RWPE2 (cell line): ENCODE measurements around the gene NHSL2.

ENCODE experiments used
- ATAC-seq: fragments of 200-7000 bp; cut with Tn5 transposase; 3 replicates; pipeline ENCODE4 v1.9.1; 2021; ENCODE audit warnings: low read depth
- DNase-seq: peaks from one replicate; pipeline ENCODE4 v3.0.0-alpha.2; 2020; ENCODE audit warnings: low spot score
- H3K27ac ChIP-seq: fragments of 450-650 bp; 2 replicates; pipeline ENCODE4 v1.5.1; 2017; ENCODE audit warnings: mild to moderate bottlenecking; ENCODE audit not compliant: poor library complexity, severe bottlenecking
- H3K27me3 ChIP-seq: fragments of 250-450 bp; sonication (Bioruptor Pico); 2 replicates; pipeline ENCODE4 v1.5.1; 2021; ENCODE audit warnings: mild to moderate bottlenecking, moderate library complexity; ENCODE audit not compliant: insufficient read depth, poor library complexity, severe bottlenecking
- H3K36me3 ChIP-seq: fragments of 250-450 bp; sonication (Bioruptor Pico); 2 replicates; pipeline ENCODE4 v1.5.1; 2020; ENCODE audit warnings: low read depth, mild to moderate bottlenecking, moderate library complexity
- H3K4me1 ChIP-seq: fragments of 250-450 bp; sonication (Bioruptor Pico); 2 replicates; pipeline ENCODE4 v1.5.1; 2021; ENCODE audit warnings: mild to moderate bottlenecking, moderate library complexity; ENCODE audit not compliant: insufficient read depth, poor library complexity, severe bottlenecking
- H3K4me3 ChIP-seq: fragments of 250-450 bp; sonication (Bioruptor Pico); 2 replicates; pipeline ENCODE4 v1.5.1; 2021; ENCODE audit warnings: mild to moderate bottlenecking, moderate library complexity; ENCODE audit not compliant: severe bottlenecking
- H3K9me3 ChIP-seq: fragments of 250-450 bp; sonication (Bioruptor Pico); 2 replicates; pipeline ENCODE4 v1.5.1; 2021; ENCODE audit warnings: mild to moderate bottlenecking, moderate library complexity; ENCODE audit not compliant: severe bottlenecking
- CTCF ChIP-seq: fragments of 450-650 bp; IDR thresholded peaks from one replicate; pipeline ENCODE4 v1.5.1; 2017; ENCODE audit warnings: mild to moderate bottlenecking, moderate library complexity; ENCODE audit not compliant: poor library complexity, severe bottlenecking

The NHSL2 gene

GRCh38 chrX:72130156-72130761 is 219.6 kb downstream of the NHSL2 start:
- Histone ChIP-seq H3K36me3 (no peaks in the 10 kb centered on the region), H3K27me3 (peaks cover 8% of the 10 kb centered on the region), H3K9me3 (no peaks in the 10 kb centered on the region), H3K4me3 (no peak overlapping the region), H3K27ac (no peak overlapping the region), H3K4me1 (no peaks in the 10 kb centered on the region)
- no peak for DNase-seq
- ATAC-seq: no peak
- no peak for TF ChIP-seq CTCF

- Histone ChIP-seq H3K4me1 (no peaks in the 10 kb centered on the region), H3K9me3 (no peaks in the 10 kb centered on the region), H3K36me3 (no peaks in the 10 kb centered on the region), H3K4me3 (no peak overlapping the region), H3K27ac (no peak overlapping the region), H3K27me3 (peaks cover 8% of the 10 kb centered on the region)
- ATAC-seq (no peak), DNase-seq (no peak)
- no peak for TF ChIP-seq CTCF
Observed at GRCh38 chrX:72130762-72131250, 220.2 kb downstream of the NHSL2 start.

GRCh38 chrX:72131317-72132294 is 221.0 kb downstream of the NHSL2 start, which contains the start of gene RTL5:
Gene RTL5, minus strand, starts transcription at chrX:72131915.
- Histone ChIP-seq H3K9me3 (no peaks in the 10 kb centered on the region), H3K27ac (no peak within 1 kb of the TSS), H3K4me3 (peak within 1 kb of the TSS; percentile 25), H3K36me3 (no peaks in the 10 kb centered on the region), H3K27me3 (peaks cover 8% of the 10 kb centered on the region), H3K4me1 (no peaks in the 10 kb centered on the region)
- TF ChIP-seq CTCF: no peak
- peak; percentile 76 for ATAC-seq
- DNase-seq: no peak

- Histone ChIP-seq H3K27me3 (peaks cover 8% of the 10 kb centered on the region), H3K4me3 (no peak overlapping the region), H3K36me3 (no peaks in the 10 kb centered on the region), H3K27ac (no peak overlapping the region), H3K9me3 (no peaks in the 10 kb centered on the region), H3K4me1 (no peaks in the 10 kb centered on the region)
- no peak for TF ChIP-seq CTCF
- ATAC-seq (no peak), DNase-seq (no peak)
Observed at GRCh38 chrX:72132456-72132855, 221.8 kb downstream of the NHSL2 start.
